Tibial artery (tissue), 4 donors: ENCODE results near the gene BEND7.

Source experiments
- DNase-seq, 2 donors: peaks; one replicate each; pipeline ENCODE4 v3.0.0-alpha.2; 2019
- H3K27ac ChIP-seq, 2 donors: fragments of 200-600 bp; sonication (generic) in 1 of 2; 1 replicate in 1 of 2; 2 replicates in 1 of 2; pipeline ENCODE4 v1.5.1; 2018 to 2019; ENCODE audit warnings: mild to moderate bottlenecking in 1 of 2
- H3K27me3 ChIP-seq, 2 donors: fragments of 200-600 bp; sonication (generic) in 1 of 2; one replicate each; pipeline versions ENCODE4 v1.5.1 to v1.6.0; 2016 to 2019
- H3K36me3 ChIP-seq, 3 donors: fragments of 200-600 bp; sonication (generic) in 2 of 3; one replicate each; pipeline ENCODE4 v1.5.1; 2016 to 2019; ENCODE audit warnings: mild to moderate bottlenecking in 2 of 3
- H3K4me1 ChIP-seq, 4 donors: fragments of 200-600 bp; sonication (generic) in 2 of 4; 1 replicate in 3 of 4; 2 replicates in 1 of 4; pipeline ENCODE4 v1.5.1; 2016 to 2019
- H3K4me3 ChIP-seq, 2 donors: fragments of 200-600 bp; sonication (generic) in 1 of 2; 1 replicate in 1 of 2; 2 replicates in 1 of 2; pipeline ENCODE4 v1.5.1; 2018 to 2019; ENCODE audit warnings: mild to moderate bottlenecking in 2 of 2
- H3K9me3 ChIP-seq, 3 donors: fragments of 200-600 bp; sonication (generic) in 1 of 3; one replicate each; pipeline ENCODE4 v1.5.1; 2016 to 2019
- CTCF ChIP-seq, 2 experiments: fragments of 200-600 bp in 1 of 2; fragments of 450-650 bp in 1 of 2; IDR thresholded peaks; one replicate each; pipeline ENCODE4 v1.5.1; 2017 to 2019; ENCODE audit warnings: antibody characterized with exemption in 2 of 2, mild to moderate bottlenecking in 1 of 2, moderate library complexity in 1 of 2
- intact Hi-C: fragments of 100-400 bp; cut with DNase I; formaldehyde crosslinking; loops from one replicate; pipeline ENCODE4 v1.15.0; 2023; ENCODE audit warnings: low total_unique reads

Gene BEND7

GRCh38 chr10:13395540-13395939, 133.3 kb downstream of the BEND7 start:
- Histone ChIP-seq H3K27ac (no peak overlapping the region), H3K36me3 (no peaks in the 10 kb centered on the region), H3K4me3 (no peak overlapping the region), H3K27me3 (peaks cover 0 to 4% of the 10 kb centered on the region in 2 donors), H3K9me3 (peaks cover 0 to 4% (median 0%) of the 10 kb centered on the region in 3 donors), H3K4me1 (no peaks in the 10 kb centered on the region)
- intact Hi-C loops: no loop called here
- no peak for TF ChIP-seq CTCF (IDR thresholded peaks at IDR 0.05)
- DNase-seq: no peak

DNA sequence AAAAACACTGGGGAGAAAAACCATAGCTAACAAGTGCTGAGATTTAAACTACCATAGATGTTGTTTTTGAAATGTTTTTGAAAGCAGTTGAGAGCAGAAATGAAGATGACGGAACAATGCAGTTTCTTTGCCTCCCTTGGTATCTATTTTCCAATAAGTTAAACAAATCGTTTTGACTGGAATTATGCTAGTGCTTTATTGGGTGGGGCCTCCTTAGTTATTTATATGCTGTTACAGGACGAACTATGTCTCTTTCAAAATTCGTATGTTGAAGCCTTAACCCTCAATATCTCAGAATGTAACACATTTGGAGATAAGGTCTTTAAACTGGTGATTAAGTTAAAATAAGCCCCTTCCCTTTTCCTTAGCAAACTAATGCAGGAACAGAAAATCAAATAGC, 135.2 kb downstream of the BEND7 start:
- no peak for TF ChIP-seq CTCF (IDR thresholded peaks at IDR 0.05)
- DNase-seq: no peak
- H3K36me3 ChIP-seq: no peaks in the 10 kb centered on the region
- intact Hi-C loops: no loop called here
- H3K27ac ChIP-seq: no peak overlapping the region
- peaks cover 0 to 4% (median 0%) of the 10 kb centered on the region in 3 donors for H3K9me3 ChIP-seq
- H3K4me3 ChIP-seq: no peak overlapping the region
- H3K27me3 ChIP-seq: peaks cover 0 to 4% of the 10 kb centered on the region in 2 donors
- no peaks in the 10 kb centered on the region for H3K4me1 ChIP-seq

GRCh38 chr10:13392701-13393100, 136.1 kb downstream of the BEND7 start:
- no peak for TF ChIP-seq CTCF (IDR thresholded peaks at IDR 0.05)
- no peak for DNase-seq
- no peak overlapping the region for H3K4me3 ChIP-seq
- no peaks in the 10 kb centered on the region for H3K4me1 ChIP-seq
- H3K36me3 ChIP-seq: no peaks in the 10 kb centered on the region
- H3K9me3 ChIP-seq: peaks cover 0 to 4% (median 0%) of the 10 kb centered on the region in 3 donors
- intact Hi-C loops: no loop called here
- no peak overlapping the region for H3K27ac ChIP-seq
- peaks cover 0 to 4% of the 10 kb centered on the region in 2 donors for H3K27me3 ChIP-seq
